T-helper 1 cell treated with Interleukin-12 subunit alpha and Interleukin-12 subunit beta and Interleukin-4 antibody, amounts not matched to agents 30 ng/mL and 1 ng/mL, for 36 hours (primary cell): ENCODE data around the gene LHPP. TPM values are rescaled to one million over a fixed set of nuclear protein-coding genes. Genes with fewer than 3 reads are reported as not detected.

Experiments
- intact Hi-C: fragments of 100-400 bp; cut with micrococcal nuclease; formaldehyde crosslinking; loops from one replicate; pipeline ENCODE4 v1.15.1; 2024
- total RNA-seq: library from RNA; stranded (reverse); gene quantifications from 2 replicates; pipeline ENCODE4 v1.2.3, GENCODE V29; 2022

The LHPP gene
- total RNA-seq, 1 donor from 2014 or later = 16.8 TPM

DNA sequence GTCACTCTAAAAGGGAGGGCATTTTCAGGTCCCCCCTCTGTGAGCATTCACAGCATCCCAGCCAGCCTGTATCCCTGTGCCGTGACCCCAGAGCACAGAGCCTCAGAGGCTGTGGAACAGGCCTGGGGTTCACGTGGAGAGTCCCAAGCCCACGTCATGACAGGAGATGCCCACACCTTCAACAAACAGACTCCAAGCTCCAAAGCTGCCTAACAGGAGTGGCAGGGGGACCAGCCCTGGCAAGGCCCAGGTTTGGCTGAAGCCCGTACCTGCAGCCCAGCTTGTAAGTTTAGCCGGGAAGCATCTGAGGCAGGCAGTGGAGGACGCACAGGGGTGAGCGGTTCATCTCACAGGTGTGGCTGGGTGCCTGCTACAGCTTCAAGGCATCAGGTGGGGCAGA, 33.5 kb downstream of the LHPP start:
- intact Hi-C loops = no loop called here

DNA sequence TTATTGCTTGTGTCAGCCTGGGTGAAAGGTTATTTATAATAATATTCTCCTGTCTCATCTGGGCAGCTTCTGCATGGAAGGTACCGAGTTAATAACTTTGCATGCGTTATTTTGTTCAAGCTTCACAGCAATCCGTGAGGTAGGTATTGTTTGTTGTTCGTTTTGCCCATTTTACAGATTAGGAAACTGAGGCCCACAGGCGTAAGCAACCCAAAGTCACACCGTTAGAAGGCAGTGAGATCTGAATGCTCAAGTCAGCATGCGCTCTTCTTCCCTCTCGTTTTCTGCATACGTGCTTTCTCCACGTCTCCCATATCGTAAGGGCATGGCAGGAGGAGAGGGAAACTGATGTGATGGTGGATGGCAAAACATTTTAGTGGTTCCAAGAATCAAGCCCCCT, 34.1 kb downstream of the LHPP start:
- intact Hi-C loops = no loop called here

DNA sequence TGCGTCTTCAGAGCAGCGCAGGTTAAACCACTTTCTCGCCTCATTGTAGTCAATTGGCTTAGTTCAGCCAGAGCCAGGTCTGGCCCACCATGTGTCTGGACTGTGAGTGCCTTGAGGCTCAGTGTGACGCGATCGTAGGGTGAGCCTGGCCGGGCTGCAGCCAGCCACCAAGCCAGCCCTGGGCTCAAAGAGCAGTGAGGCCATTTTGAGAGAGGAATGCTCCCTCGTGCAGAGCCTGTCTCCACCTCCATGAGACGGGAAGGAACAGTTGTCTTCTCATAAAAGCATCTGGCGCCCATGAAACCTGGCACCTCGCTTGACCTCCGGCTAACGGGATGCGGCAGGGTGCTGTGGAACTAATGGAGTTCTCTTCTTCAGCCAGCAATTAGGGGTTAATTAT, 34.5 kb downstream of the LHPP start:
- intact Hi-C loops = no loop called here

DNA sequence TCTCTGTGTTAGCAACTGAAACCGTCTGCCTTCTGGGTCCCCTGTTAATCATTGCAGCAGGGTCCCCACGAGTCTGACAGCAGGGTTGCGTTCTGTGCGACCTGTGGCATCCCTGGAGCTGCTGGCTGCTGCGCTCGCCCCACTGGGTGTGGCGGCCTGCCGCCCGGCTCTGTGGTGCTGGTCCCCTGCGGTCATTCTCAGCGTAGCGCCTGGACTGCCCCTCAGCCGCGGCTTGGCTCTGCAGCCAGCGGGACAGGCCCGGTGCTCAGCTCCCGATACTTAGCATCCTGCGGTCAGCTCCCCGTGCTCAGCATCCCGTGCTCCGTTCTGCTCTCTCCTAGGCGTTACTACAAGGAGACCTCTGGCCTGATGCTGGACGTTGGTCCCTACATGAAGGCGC, 35.0 kb downstream of the LHPP start:
- intact Hi-C loops = no loop called here

DNA sequence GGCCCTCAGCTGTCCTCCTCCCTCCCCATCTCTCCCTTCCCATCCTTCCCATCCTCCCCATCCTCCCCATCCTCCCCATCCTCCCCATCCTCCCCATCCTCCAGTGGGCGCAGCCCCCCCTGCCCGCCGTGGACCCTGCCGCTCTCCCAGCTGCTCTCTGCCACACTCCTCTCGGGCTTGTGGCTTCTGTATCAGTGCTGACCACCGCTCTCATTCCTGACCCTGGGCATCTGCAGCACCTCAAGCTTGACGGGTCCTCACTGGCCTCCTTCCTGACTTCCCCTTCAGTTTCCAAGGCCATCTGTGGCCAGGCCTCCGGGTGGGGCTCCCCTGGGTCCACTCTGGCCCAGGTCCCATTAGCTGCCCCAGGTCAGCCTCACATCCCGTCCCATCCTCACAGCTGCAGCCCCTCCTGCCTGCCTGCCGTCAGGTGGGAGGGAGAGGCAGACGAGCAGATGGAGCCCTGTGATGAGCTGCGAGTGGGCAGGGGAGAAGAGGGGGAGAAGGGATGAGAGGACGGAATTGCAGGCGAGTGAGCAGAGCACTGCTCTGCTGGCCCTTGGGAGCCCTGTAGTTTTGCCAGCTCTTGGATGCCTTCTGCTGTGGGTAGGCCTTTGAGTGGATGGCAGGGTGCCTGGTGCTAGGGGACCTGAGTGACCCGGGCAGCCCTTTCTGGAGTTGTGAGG, 35.7 kb downstream of the LHPP start:
- intact Hi-C loops = no loop called here

DNA sequence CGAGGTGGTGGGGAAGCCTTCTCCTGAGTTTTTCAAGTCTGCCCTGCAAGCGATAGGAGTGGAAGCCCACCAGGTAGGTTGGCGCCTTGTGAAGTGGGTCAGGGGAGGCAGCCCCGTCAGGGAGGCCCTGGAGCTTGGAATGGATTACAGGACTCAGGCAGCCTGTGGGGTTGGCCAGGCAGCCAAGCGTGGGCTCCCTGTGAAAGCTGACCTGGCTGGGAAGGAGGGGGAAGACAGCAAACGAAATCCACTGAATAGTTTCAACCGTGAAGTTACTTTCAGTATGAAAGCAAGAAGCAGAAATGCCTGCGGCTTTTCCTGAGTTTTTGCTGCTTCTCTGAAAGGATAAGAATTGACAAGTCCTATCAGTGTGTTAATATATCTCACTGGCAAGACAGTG, 36.4 kb downstream of the LHPP start:
- intact Hi-C loops = no loop called here

DNA sequence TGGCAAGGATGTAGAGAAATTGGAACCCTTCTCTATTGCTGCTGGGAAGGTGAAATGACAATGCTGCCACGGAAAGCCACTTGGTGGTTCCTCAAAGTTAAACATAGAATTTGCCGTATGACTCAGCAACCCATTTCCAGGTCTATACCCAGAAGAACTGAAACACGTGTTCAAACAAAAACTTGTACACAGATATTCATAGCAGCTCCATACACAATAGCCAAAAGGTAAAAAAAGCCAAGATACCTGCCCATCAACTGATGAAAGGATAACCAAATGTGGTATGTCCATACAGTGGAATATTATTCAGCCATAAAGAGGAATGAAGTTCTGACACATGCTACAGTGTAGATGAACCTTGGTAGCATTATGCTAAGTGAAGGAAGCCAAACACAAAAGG, 39.1 kb downstream of the LHPP start:
- intact Hi-C loops = no loop called here

DNA sequence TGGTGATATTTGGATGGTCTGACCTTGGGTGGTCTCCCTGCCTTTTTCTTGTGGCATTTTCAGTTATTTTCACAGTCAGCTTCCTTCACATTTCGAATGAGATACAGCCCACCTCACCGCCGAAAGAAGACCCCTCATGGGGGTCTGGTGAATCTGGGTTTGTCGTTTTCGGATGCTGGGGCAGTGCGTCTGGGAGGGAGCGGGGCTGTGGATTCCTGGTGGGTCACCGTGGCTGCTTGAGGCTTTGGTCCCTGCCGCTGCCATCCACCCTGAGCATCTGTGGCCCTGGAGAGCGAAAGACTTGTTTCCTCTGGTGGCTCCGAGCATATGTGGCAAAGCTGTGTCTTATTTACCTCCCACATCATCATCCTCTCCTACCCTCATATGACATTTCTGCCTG, 43.1 kb downstream of the LHPP start:
- intact Hi-C loops = no loop called here

DNA sequence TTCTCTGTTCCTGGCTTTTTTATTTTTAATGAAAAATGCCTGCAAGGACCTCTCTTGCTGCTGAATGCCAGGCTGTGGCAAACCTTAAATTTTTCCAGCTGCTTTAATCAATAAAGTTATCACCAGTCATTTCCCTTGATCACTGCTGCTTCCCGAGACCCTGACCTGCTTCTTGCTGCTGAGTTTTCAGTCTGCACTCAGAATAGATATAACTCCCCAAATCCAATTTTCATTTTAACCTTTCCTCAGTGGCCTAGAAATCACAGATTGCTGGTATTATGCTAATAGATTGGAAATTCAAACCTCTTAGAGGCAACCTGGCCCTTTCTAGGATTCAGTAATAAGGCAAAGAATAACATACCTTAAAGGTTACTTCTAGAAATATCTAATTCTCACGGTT, 43.7 kb downstream of the LHPP start:
- intact Hi-C loops = no loop called here

DNA sequence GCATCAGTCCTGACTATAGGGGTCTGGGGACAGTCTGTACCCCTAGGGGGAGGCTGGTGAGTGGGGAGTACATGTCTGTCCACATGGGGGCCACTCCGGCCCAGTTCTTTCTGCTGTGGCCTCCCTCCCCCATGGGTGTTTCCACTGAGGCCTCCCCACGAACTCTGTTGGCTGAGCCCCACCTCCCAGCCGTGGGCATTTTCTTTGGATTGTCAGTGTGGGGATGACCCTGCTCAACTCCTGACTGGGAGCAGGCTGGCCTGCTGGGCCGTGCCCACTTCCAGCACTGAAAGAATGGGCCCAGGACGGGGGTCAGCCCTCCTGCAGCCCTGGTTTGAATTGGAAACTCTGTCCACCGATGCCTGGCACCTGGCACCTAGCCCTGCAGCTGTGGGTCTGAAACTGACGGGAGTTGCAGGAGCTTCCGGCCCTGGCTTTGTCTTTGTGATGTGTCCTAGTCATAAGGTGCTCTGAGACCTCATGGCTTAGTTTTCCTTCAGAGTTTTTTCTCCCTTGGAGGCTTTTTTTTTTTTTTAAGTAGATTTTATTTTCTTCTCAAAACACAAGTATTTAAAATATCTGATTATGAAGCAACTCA, 46.5 kb downstream of the LHPP start:
- intact Hi-C loops = no loop called here

DNA sequence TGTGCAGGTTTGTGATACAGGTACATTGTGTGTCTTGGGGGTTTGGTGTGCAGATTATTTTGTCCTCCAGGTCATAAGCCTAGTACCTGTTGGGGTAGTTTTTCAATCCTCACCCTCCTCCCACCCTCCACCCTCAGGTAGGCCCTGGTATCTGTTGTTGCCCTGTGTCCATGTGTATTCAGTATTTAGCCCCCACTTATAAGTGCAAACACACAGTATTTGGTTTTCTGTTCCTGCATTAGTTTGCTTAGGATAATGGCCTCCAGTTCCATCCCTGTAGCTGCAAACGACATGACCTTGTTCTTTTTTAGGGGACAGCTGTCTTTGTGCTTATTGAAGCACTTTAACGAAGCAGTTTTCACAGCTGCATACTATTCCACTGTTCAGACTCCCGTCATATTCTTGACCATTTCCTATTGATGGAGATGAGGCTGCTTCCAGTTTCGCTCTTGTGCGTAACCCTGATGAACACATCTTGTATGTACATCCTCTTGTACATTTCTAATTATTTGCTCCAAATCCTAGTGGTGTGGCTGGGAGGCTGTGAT, 47.4 kb downstream of the LHPP start:
- intact Hi-C loops = no loop called here

DNA sequence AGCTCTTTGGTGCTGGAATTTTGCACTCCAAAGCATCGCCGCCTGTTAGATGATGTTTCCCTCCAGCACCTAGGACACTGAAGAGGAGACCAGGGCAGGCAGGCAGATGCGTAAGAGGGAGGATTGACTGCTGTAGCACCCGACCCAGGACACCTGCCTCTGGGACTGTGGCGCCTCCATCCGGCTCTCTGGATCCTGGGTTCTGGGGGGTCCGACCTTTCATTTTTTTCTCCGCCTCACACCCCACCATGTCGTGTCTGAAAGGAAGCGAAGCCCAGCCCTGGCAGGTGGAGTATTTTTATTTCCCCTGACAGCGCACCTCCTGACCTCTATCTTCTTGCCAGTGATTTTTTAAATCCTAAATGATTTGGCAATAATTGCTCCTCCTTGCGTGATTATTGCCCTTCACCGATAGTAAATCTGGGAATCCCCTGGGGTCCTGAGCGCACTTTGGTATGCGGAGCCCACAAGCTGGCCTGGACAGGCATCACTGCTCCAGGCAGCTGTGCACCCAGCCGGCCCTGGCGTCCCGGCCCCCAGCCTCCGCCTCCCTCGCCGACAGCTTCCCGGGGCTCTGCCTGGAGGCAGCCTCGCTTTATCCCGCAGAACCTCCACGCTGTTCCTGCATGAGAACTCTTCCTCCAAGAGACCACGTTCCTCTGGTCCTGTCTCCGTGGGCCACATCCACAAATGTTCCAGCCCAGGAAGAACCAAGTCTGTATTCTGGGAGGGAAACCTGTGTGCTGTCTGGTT, 48.4 kb downstream of the LHPP start:
- intact Hi-C loops = no loop called here

DNA sequence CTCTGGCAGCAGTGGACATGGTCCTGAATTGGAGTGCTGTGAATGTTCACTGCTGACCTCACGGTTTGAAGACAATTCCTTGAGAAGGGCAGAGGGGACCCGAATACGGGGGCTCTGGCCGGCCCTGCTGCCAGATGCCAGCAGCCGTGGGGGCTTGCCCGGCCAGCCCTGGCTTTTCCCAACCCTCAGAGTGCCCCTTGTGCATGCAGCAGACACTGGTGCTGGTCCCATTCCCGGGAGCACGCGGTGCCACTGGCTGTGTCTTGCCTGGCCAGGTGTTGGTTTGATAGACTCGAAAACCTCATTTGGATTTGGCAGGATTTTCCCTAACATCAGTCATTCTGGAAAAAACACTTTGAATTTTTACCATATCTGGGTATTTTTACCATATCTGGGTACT, 49.1 kb downstream of the LHPP start:
- intact Hi-C loops = no loop called here

DNA sequence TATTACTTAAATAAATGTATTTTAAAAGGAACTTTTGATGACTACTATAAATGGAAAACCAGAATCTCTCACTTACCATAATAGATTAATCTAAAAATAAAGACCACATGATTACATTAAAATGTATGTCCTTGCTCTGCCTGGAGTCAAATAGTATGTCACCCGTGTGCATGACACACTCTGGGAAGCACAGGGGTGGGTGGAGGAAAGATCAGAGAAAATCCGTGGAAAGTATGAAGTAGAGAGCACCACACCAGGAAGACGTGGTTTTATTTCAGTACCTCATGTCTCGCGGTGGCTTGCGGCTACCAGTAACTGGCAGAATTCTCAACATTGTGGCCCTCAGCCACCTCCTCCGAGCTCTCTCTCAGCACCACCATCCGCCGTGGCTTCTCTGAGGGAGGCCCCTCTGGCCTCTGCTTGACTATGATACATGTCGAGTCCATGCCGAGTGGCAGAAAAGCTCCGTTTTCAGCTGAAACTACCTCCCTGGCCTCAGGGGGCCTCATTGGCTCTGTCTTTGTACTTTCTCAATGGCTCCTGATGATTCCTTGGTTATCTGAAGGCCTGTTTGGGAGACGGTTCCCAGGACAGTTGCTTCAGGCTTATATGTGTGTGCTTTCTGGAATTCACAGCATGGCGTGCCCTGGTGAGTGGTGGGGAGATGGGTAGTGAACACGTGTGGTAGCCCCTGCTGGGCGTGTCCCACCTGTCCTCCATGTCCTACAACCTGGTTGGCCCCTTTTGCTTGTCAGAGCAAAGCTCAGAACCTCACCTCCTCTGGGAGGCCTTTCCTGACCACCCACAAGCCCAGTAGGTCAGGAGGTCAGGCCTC, 49.8 kb downstream of the LHPP start:
- intact Hi-C loops = no loop called here

DNA sequence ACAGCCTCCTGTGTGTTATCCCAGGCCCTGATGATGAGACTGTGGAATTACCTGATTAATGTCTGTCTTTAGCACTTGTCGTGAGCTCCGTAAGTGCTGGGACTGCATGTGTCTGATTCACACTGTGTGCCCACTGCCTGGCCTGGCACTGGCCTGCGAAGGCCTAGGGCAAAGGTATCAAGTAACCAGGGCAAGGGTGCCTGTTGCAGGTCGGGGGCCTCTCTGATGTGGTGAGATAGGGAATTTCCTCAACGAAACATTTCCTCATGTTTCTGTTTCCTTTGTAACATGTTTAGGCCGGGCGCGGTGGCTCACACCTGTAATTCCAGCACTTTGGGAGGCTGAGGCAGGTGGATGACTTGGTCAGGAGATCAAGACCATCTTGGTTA, 50.4 kb downstream of the LHPP start:
- intact Hi-C loops = no loop called here

DNA sequence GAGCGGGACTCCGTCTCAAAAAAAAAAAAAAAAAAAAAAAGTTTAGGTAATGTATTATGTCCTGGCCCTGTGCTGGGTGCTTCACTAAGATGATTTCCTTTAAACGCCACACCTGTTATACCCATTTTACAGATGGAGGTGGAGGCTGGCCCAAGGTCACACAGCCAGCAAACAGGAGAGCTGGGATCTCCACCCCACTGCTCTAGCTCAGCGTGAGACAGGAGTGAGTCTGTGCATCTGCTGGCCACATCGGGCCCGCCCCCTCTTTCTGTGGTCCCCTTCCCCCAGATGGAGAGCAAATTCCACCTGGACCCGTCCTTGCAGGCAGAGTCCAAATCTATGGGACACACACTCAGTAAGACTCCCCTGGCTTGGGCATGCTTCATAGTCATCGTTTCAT, 51.0 kb downstream of the LHPP start:
- intact Hi-C loops = no loop called here

DNA sequence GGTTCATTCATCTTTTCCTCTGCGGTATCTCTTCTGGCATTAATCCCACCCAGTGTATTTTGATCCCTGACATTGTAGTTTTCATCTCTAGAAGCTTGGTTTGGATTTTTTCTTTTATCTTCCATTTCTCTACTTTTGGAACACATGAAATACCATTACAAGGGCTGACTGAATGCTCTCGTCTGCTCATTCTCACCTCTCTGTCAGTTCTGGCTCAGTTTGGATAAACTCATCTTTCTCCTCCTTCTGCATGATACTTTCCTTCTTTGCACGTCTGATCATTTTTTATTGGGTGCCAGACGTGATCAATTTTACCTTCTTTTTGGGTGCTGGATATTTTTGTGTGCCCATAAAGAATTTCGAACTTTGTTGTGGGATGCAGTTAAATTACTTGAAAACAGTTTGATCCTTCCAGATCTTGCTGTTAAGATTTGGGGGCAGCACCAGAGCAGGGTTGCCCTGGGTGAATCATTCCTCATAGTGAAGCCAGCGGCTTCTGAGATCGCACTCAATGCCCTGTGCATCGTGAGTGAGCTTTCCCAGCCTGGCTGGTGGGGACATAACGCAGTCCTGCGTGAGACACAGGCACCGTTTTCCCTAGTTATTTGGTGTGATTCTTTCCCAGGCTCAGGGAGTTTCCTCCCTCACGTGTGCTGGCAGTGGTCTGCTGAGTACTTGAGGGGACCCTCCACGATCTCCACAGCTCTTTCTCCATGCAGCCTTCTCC, 53.8 kb downstream of the LHPP start:
- intact Hi-C loops = no loop called here

DNA sequence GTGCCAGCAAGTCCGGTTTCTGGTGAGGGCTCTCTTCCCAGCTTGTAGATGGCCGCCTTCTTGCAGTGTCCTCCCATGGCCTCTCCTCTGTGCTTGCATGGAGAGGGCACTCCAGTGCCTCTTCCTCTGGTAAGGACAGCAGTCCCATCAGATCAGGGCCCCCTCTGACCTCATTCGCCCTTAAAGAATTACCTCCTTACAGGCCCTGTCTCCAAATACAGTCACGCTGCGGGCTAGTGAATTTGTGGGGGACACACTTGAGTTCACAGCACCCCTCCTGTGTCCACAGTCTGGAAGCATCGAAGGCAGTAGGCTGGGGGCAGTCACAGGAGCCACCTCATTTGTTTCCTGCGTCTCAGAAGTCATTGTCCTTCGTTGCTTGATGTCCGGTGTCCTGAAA, 54.6 kb downstream of the LHPP start:
- intact Hi-C loops = no loop called here

DNA sequence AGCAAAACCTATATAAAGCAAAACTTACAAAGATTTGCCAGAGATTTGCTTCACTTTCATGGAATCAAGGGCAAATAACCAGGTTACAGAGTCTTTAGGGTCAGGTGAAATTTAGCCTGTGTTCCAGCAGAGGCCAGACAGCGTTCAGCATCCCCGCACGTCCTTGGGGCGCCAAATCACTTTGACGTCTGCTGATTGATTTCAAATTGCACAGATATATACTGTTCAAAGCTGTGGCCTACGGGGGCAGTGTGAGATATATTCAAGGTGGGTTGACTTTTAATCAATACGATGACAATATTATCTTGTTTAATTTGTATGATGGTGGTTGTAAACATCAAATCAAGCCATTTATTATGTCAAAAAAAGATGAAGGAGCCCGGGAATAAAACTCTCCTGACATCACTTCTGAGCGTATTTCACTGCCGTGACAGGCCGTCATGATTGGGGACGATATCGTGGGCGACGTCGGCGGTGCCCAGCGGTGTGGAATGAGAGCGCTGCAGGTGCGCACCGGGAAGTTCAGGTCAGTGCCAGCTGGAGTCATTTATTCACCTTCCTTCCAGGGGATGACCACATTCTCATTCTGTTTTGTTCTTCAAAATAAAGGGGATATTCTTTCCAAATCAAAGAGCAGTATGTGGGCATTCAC, 55.2 kb downstream of the LHPP start:
- intact Hi-C loops = no loop called here

DNA sequence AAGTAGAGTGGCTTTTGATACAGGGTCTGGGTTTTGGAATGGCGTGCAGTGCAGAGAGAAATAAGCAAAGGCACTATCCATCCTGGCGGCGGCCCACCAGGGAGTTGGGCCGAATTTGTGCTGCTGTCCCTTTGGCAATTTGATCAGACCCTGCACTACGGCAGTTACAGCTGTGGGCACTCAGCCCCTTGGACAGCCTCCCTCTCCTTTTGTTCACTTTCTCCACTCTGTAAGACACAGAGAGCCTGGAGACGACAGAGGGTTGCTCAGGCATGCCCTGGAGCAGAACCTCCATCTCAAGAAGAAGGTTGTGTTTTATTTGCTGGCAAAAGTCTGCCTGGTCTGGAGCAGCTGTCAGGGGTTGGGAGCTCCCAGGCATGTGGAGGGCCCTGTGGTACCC, 55.8 kb downstream of the LHPP start:
- intact Hi-C loops = no loop called here

DNA sequence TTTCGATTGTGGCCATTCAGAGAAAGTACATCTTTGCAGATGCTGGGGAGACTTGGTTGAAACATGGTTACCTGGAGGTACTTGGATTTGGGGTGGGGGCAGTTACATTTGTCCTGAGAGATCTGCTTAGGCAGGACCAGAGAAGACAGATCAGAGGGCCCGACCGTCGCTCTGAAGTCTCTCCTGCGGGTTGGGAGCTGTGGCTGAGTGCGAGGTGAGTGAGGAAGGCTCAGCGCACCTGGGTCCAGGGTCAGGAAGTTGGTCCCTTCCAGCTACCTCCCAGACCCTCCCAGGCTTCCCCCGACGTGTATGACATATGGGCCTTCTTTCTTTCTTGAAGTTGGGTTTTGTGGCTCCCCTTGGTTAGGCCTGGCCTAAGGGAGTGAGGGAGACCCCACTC, 56.3 kb downstream of the LHPP start:
- intact Hi-C loops = no loop called here
